Endothelial cell of umbilical vein (primary cell): Measurements from ENCODE around the gene ORMDL1. TPM values are rescaled to one million over a fixed set of nuclear protein-coding genes. Genes with fewer than 3 reads are reported as not detected.

Experiments used
- BruUV-seq: library from RNA; stranded (reverse); fragments of 400-500 nt; replicated peaks from 2 replicates; lab custom pipeline; 2021; lab: Mats Ljungman, UMichigan
- CTCF ChIA-PET: fragments of 300-600, 350-600 bp; sonication (Branson Sonifier 250); formaldehyde crosslinking; loops from one replicate; lab custom pipeline; 2021; ENCODE audit warnings: antibody characterized with exemption, inconsistent platforms; lab: Charles Lee
- POLR2A ChIA-PET: fragments of 300-600, 350-600 bp; sonication (Branson Sonifier 250); formaldehyde crosslinking; loops from one replicate; lab custom pipeline; 2021; ENCODE audit warnings: antibody characterized with exemption, inconsistent platforms; lab: Charles Lee
- DNase-seq: peaks from one replicate; pipeline ENCODE4 v3.0.0-alpha.2; 2011; ENCODE audit warnings: low read depth, low spot score
- FAIRE-seq: peaks from 2 replicates; lab custom pipeline; 2011; peaks lifted over from hg19 to GRCh38; lab: Jason Lieb, UNC
- H2AFZ ChIP-seq: 2 replicates; pipeline ENCODE4 v1.6.0; 2012; ENCODE audit warnings: low read depth, low read length, control low read depth, inconsistent platforms
- H3K27ac ChIP-seq: 2 replicates; pipeline ENCODE4 v1.5.1; 2011; ENCODE audit warnings: low read depth, mild to moderate bottlenecking, control low read depth, low read length, moderate library complexity; ENCODE audit not compliant: insufficient read depth
- H3K27me3 ChIP-seq, 2 experiments: 2 replicates each; pipeline versions ENCODE4 v1.6.0 to v1.6.1; 2011; ENCODE audit warnings: low read length in 2 of 2, mixed read lengths in 1 of 2; ENCODE audit not compliant: control insufficient read depth in 2 of 2, insufficient read depth in 2 of 2
- H3K36me3 ChIP-seq, 2 experiments: 2 replicates in 1 of 2; 3 replicates in 1 of 2; pipeline ENCODE4 v1.5.1; 2011; ENCODE audit warnings: low read length in 2 of 2, mild to moderate bottlenecking in 1 of 2, moderate library complexity in 1 of 2; ENCODE audit not compliant: control insufficient read depth in 2 of 2, insufficient read depth in 2 of 2; ENCODE audit errors: extremely low read depth in 1 of 2
- H3K4me1 ChIP-seq: 3 replicates; pipeline ENCODE4 v1.5.1; 2011; ENCODE audit warnings: mild to moderate bottlenecking, low read length; ENCODE audit not compliant: control insufficient read depth, insufficient read depth; ENCODE audit errors: extremely low read depth
- H3K4me2 ChIP-seq: 2 replicates; pipeline ENCODE4 v1.6.1; 2011; ENCODE audit warnings: low read length, control low read depth, mixed read lengths; ENCODE audit not compliant: insufficient read depth
- H3K4me3 ChIP-seq, 3 experiments: fragments of 200-600 bp in 1 of 3; sonication (generic), shearing (Covaris generic) in 1 of 3; replicated peaks in 1 of 3; 2 replicates each; pipeline ENCODE4 v1.5.1; 2011 to 2016; ENCODE audit warnings: control low read depth in 3 of 3, low read length in 3 of 3, mild to moderate bottlenecking in 2 of 3, inconsistent platforms in 1 of 3, low read depth in 1 of 3, moderate library complexity in 1 of 3; ENCODE audit not compliant: insufficient read depth in 1 of 3
- H3K79me2 ChIP-seq: 2 replicates; pipeline ENCODE4 v1.6.0; 2012; ENCODE audit warnings: low read length, inconsistent platforms; ENCODE audit not compliant: control insufficient read depth, insufficient read depth
- H3K9ac ChIP-seq: replicated peaks from 2 replicates; pipeline ENCODE3; 2011; ENCODE audit warnings: low read length, control low read depth; ENCODE audit not compliant: insufficient read depth; ENCODE audit errors: extremely low read depth
- H3K9me1 ChIP-seq: replicated peaks from 3 replicates; pipeline ENCODE4 v1.6.0; 2011; ENCODE audit warnings: mild to moderate bottlenecking, low read length; ENCODE audit not compliant: control insufficient read depth, insufficient read depth; ENCODE audit errors: extremely low read depth
- H3K9me3 ChIP-seq: replicated peaks from 2 replicates; pipeline ENCODE4 v1.5.1; 2012; ENCODE audit warnings: low read length, inconsistent platforms; ENCODE audit not compliant: control insufficient read depth, insufficient read depth
- H4K20me1 ChIP-seq: replicated peaks from 2 replicates; pipeline ENCODE3; 2011; ENCODE audit warnings: mild to moderate bottlenecking, low read length; ENCODE audit not compliant: control insufficient read depth, insufficient read depth; ENCODE audit errors: extremely low read depth
- EZH2 ChIP-seq: IDR thresholded peaks from 2 replicates; pipeline ENCODE4 v1.6.1; 2012; ENCODE audit warnings: borderline replicate concordance, low read depth, mild to moderate bottlenecking, moderate library complexity, low read length, inconsistent platforms; ENCODE audit not compliant: severe bottlenecking
- FOS ChIP-seq: IDR thresholded peaks from 2 replicates; pipeline ENCODE4 v1.6.1; 2011; ENCODE audit warnings: mild to moderate bottlenecking, low read length, moderate library complexity, borderline replicate concordance; ENCODE audit not compliant: insufficient read depth
- GATA2 ChIP-seq: IDR thresholded peaks from 2 replicates; pipeline ENCODE4 v1.7.0; 2011; ENCODE audit warnings: low read depth, mild to moderate bottlenecking, moderate library complexity, mixed read lengths, low read length; ENCODE audit not compliant: insufficient read length, insufficient read depth
- JUN ChIP-seq: IDR thresholded peaks from 2 replicates; pipeline ENCODE4 v1.6.1; 2011; ENCODE audit warnings: borderline replicate concordance, low read depth; ENCODE audit not compliant: insufficient read length, insufficient read depth
- MYC ChIP-seq: IDR thresholded peaks from one replicate; pipeline ENCODE4 v1.6.1; 2011; ENCODE audit warnings: mild to moderate bottlenecking, low read depth, low read length
- POLR2A ChIP-seq: IDR thresholded peaks from 2 replicates; pipeline ENCODE4 v1.6.1; 2012; ENCODE audit warnings: low read depth, mild to moderate bottlenecking, control low read depth, low read length
- POLR2AphosphoS5 ChIP-seq: IDR thresholded peaks from 2 replicates; pipeline ENCODE4 v1.6.1; 2012; ENCODE audit warnings: low read depth, mild to moderate bottlenecking, control low read depth, low read length, moderate library complexity; ENCODE audit not compliant: insufficient read depth
- dilution Hi-C: fragments of 300-500 bp; cut with MboI; formaldehyde crosslinking; loops from one replicate; pipeline ENCODE4 v1.15.0; 2019; ENCODE audit warnings: low sequenced_read_pairs; ENCODE audit not compliant: extremely low pct_ligation_motif_present
- intact Hi-C: fragments of 100-400 bp; cut with micrococcal nuclease; formaldehyde crosslinking; loops from one replicate; pipeline ENCODE4 v1.10.0; 2022
- polyA plus RNA-seq, 4 experiments: library from polyadenylated mRNA; depleted of rRNA in 3 of 4; stranded (reverse) in 3 of 4; unstranded in 1 of 4; fragments of >200 nt; gene quantifications; 2 replicates each; pipeline versions ENCODE4 v1.2.1 to v1.2.3, GENCODE V29; 2011 to 2012; ENCODE audit warnings: missing spikeins in 1 of 4
- total RNA-seq: library from RNA; stranded (reverse); gene quantifications from 2 replicates; pipeline ENCODE4 v1.2.3, GENCODE V29; 2021
- TF ChIP-seq, protein P1 (sequence below), 2 donors: IDR thresholded peaks; 1 replicate in 1 of 2; 2 replicates in 1 of 2; pipeline ENCODE4 v1.5.1; 2011; ENCODE audit warnings: low read length in 2 of 2, mild to moderate bottlenecking in 2 of 2, moderate library complexity in 2 of 2, control low read depth in 1 of 2, inconsistent platforms in 1 of 2, low read depth in 1 of 2; ENCODE audit not compliant: insufficient read depth in 1 of 2; ENCODE audit errors: extremely low read depth in 1 of 2
- TF ChIP-seq, protein P2 (sequence below): IDR thresholded peaks from 2 replicates; pipeline ENCODE4 v1.6.1; 2011; ENCODE audit not compliant: insufficient read depth, insufficient read length

Gene ORMDL1
- total and polyA plus RNA-seq, 2 donors (not counting 3 experiments of a cell fraction or from before 2014, with no cell fraction given): 54.5 to 58.0 TPM

DNA sequence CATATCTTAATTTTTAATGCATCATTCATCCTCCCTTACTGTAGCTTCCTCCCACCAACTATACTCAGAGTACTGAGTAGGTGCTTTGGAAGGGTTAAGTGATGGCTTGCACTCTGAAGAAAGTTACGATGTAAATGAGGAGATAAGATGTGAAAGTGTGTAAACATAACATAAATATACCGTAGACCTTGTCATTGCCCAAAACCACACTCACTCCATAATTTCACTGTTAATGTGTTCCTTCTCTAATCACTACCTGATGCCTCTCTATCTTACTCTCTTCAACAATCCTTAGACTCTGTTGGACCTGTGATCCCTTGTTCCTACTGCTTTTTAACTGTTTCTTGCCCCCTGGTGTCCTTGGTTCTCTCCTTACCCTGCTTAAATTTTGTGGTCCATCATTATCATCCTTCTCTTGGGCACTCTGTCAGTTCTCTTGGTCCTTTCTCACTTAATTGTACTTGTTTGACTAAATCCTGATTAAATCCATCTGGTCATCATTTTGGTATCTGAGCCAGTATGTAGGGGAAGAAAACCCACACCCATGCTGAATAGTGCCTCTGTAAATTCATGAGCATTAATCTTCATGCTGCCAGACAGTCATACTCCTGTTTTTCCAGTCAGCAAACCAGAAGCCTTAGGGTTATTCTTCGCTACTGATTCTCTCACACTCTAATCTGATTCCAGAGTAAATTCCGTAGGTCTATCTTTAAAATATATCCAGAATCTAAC, 45.1 kb upstream of the ORMDL1 start:
- ChIA-PET POLR2A (no interaction called here), CTCF (no interaction called here)
- FAIRE-seq (no peak), DNase-seq (no peak)
- H2AFZ ChIP-seq: no peak overlapping the region
- H3K27ac ChIP-seq: no peak overlapping the region
- H3K9me1 ChIP-seq: no peaks in the 10 kb centered on the region
- peaks cover 0 to 4% of the 10 kb centered on the region in 2 experiments for H3K36me3 ChIP-seq
- intact Hi-C loops: no loop called here
- TF ChIP-seq, protein P1, sequence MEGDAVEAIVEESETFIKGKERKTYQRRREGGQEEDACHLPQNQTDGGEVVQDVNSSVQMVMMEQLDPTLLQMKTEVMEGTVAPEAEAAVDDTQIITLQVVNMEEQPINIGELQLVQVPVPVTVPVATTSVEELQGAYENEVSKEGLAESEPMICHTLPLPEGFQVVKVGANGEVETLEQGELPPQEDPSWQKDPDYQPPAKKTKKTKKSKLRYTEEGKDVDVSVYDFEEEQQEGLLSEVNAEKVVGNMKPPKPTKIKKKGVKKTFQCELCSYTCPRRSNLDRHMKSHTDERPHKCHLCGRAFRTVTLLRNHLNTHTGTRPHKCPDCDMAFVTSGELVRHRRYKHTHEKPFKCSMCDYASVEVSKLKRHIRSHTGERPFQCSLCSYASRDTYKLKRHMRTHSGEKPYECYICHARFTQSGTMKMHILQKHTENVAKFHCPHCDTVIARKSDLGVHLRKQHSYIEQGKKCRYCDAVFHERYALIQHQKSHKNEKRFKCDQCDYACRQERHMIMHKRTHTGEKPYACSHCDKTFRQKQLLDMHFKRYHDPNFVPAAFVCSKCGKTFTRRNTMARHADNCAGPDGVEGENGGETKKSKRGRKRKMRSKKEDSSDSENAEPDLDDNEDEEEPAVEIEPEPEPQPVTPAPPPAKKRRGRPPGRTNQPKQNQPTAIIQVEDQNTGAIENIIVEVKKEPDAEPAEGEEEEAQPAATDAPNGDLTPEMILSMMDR (IDR thresholded peaks at IDR 0.05; ENCODE audit: extremely low read depth in 1 of 2, insufficient read depth in 1 of 2, low read depth in 1 of 2, low read length in 2 of 2): no peak
- TF ChIP-seq, protein P2, sequence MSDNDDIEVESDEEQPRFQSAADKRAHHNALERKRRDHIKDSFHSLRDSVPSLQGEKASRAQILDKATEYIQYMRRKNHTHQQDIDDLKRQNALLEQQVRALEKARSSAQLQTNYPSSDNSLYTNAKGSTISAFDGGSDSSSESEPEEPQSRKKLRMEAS: no peak
- TF ChIP-seq JUN (no peak), POLR2A (no peak), POLR2AphosphoS5 (no peak), EZH2 (no peak), GATA2 (no peak), FOS (no peak), MYC (no peak)
- H3K27me3 ChIP-seq: no peaks in the 10 kb centered on the region
- H3K79me2 ChIP-seq: no peaks in the 10 kb centered on the region
- dilution Hi-C loops: no loop called here
- H3K4me3 ChIP-seq: no peak overlapping the region
- BruUV-seq: no TSS peak
- no peaks in the 10 kb centered on the region for H3K9me3 ChIP-seq
- no peak overlapping the region for H3K4me2 ChIP-seq
- H4K20me1 ChIP-seq: no peaks in the 10 kb centered on the region
- no peak overlapping the region for H3K9ac ChIP-seq
- no peaks in the 10 kb centered on the region for H3K4me1 ChIP-seq
